SK-N-MC (cell line): Measurements from ENCODE around the gene C22orf31.

Source experiments
- DNase-seq: peaks from one replicate; pipeline ENCODE4 v3.0.0-alpha.2; 2011; ENCODE audit warnings: low read depth, low spot score
- H3K27ac ChIP-seq: fragments of 200-600 bp; sonication (generic); 2 replicates; pipeline ENCODE4 v1.5.1; 2016; ENCODE audit warnings: mixed run types
- H3K36me3 ChIP-seq: fragments of 200-600 bp; sonication (generic); 2 replicates; pipeline ENCODE4 v1.6.1; 2017; ENCODE audit warnings: antibody characterized with exemption, low read length, mixed read lengths; ENCODE audit not compliant: insufficient read depth
- H3K4me3 ChIP-seq: fragments of 200-600 bp; sonication (generic); 2 replicates; pipeline ENCODE4 v1.5.1; 2016
- H3K9ac ChIP-seq: fragments of 200-600 bp; sonication (generic); 2 replicates; pipeline ENCODE4 v1.8.0; 2017; ENCODE audit warnings: mixed run types, mixed read lengths; ENCODE audit not compliant: insufficient read length
- H3K9me3 ChIP-seq: fragments of 200-600 bp; sonication (generic); 2 replicates; pipeline ENCODE4 v1.6.1; 2017; ENCODE audit warnings: low read depth, mild to moderate bottlenecking, antibody characterized with exemption, low read length, moderate library complexity, mixed read lengths
- EZH2 ChIP-seq: fragments of 200-600 bp; sonication (generic); IDR thresholded peaks from one replicate; pipeline ENCODE4 v1.6.1; 2017; ENCODE audit warnings: antibody characterized with exemption
- FOXP2 ChIP-seq: optimal IDR thresholded peaks from 2 replicates; pipeline ENCODE3; 2011; ENCODE audit warnings: mild to moderate bottlenecking, moderate library complexity; ENCODE audit not compliant: insufficient read depth; ENCODE audit errors: extremely low read length, control extremely low read depth
- POLR2AphosphoS5 ChIP-seq: IDR thresholded peaks from 2 replicates; pipeline ENCODE4 v1.6.1; 2012; ENCODE audit warnings: mild to moderate bottlenecking, low read depth, low read length, borderline replicate concordance

C22orf31 gene

DNA sequence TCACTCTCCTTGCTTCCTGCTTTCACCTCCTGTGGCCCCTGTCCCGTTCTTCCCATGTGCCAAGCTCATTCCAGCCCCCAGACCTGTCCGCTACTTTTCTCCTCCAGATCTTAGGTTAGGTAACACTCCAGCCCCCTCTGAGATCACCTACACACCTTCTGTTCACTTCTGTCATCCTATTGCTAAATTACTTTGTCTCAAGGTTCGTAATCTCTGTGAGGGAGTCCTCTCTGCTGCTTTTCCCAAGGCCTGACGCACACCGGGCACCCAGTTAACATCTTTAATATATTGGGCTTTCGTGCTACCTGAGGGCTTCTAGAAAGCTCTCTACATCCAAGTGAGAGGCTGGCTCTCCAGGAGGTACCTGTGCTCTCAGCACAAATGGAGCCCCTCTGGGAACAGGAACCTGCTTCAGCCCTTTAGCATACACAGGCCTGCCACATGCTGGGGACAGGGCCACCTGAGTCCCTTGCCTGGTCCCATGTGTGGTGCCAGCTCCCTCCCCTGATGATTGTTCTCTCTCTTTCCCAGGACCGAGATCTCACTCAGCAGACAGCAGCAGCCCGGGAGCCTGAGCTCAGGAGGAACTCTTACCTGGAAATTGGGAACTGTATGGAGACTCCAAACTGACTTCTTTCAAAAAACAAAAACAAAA, 8.5 kb downstream of the C22orf31 start:
- Histone ChIP-seq H3K27ac (no peak overlapping the region), H3K4me3 (no peak overlapping the region), H3K36me3 (peaks cover 10% of the 10 kb centered on the region; the same call in 1 of the 2 replicates), H3K9ac (no peak overlapping the region), H3K9me3 (no peaks in the 10 kb centered on the region)
- DNase-seq: no peak
- TF ChIP-seq POLR2AphosphoS5 (no peak), FOXP2 (no peak), EZH2 (no peak)

DNA sequence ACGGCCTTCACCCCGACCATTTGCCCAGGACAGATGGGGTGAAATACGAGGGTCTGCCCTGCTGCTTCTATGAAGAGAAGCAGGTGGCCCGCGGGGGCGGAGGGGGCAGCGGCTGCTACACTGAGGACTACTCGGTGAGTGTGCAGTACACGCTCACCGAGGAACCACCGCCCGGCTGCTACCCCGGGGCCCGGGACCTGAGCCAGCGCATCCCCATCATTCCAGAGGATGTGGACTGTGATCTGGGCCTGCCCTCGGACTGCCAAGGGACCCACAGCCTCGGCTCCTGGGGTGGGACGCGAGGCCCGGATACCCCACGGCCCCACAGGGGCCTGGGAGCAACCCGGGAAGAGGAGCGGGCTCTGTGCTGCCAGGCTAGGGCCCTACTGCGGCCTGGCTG, 11.2 kb downstream of the C22orf31 start:
- H3K36me3 ChIP-seq: peaks cover 13% of the 10 kb centered on the region; the same call in 1 of the 2 replicates
- H3K27ac ChIP-seq: no peak overlapping the region
- no peak for DNase-seq
- TF ChIP-seq FOXP2 (no peak), EZH2 (no peak), POLR2AphosphoS5 (no peak)
- H3K9ac ChIP-seq: no peak overlapping the region
- H3K4me3 ChIP-seq: no peak overlapping the region
- no peaks in the 10 kb centered on the region for H3K9me3 ChIP-seq

DNA sequence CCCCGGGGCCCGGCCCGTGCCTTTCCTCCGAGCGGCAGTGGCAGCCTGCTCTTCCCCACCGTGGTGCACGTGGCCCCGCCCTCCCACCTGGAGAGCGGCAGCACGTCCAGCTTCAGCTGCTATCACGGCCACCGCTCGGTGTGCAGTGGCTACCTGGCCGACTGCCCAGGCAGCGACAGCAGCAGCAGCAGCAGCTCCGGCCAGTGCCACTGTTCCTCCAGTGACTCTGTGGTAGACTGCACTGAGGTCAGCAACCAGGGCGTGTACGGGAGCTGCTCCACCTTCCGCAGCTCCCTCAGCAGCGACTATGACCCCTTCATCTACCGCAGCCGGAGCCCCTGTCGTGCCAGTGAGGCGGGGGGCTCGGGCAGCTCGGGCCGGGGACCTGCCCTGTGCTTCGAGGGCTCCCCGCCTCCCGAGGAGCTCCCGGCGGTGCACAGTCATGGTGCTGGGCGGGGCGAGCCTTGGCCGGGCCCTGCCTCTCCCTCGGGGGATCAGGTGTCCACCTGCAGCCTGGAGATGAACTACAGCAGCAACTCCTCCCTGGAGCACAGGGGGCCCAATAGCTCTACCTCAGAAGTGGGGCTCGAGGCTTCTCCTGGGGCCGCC, 11.9 kb downstream of the C22orf31 start:
- H3K9ac ChIP-seq: no peak overlapping the region
- no peak for DNase-seq
- peaks cover 13% of the 10 kb centered on the region; the same call in 1 of the 2 replicates for H3K36me3 ChIP-seq
- no peaks in the 10 kb centered on the region for H3K9me3 ChIP-seq
- H3K27ac ChIP-seq: no peak overlapping the region
- no peak overlapping the region for H3K4me3 ChIP-seq
- TF ChIP-seq FOXP2 (no peak), POLR2AphosphoS5 (no peak), EZH2 (no peak)

DNA sequence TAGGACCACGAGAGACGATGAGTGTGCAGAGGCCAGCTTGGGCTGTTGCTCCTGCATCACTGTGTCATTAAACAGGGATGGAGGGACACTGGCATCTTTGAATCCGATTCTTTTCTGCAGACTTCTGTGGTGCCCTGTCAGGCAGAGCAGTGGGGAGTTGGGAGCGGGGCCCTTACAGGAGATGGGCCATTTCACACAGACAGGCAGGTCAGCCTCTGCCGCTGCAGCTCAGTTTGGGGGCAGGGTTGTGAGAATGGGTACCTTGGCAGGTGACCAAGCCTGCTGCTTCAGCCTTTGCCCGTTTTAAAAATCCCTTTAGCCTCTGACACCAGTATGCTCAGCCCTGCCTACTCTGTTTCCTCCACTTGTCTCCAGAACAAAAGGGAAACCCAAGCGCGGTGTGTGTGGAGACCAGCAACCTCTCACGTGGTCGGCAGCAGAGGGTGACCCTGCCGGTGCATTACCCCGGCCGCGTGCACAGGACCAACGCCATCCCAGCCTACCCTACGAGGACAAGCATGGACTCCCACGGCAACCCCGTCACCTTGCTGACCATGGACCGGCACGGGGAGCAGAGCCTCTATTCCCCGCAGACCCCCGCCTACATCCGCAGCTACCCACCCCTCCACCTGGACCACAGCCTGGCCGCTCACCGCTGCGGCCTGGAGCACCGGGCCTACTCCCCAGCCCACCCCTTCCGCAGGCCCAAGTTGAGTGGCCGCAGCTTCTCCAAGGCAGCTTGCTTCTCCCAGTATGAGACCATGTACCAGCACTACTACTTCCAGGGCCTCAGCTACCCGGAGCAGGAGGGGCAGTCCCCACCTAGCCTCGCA, 12.6 kb downstream of the C22orf31 start:
- TF ChIP-seq EZH2 (no peak), POLR2AphosphoS5 (no peak), FOXP2 (no peak)
- H3K27ac ChIP-seq: no peak overlapping the region
- peaks cover 13% of the 10 kb centered on the region; the same call in 1 of the 2 replicates for H3K36me3 ChIP-seq
- no peak overlapping the region for H3K9ac ChIP-seq
- DNase-seq: no peak
- no peaks in the 10 kb centered on the region for H3K9me3 ChIP-seq
- no peak overlapping the region for H3K4me3 ChIP-seq

DNA sequence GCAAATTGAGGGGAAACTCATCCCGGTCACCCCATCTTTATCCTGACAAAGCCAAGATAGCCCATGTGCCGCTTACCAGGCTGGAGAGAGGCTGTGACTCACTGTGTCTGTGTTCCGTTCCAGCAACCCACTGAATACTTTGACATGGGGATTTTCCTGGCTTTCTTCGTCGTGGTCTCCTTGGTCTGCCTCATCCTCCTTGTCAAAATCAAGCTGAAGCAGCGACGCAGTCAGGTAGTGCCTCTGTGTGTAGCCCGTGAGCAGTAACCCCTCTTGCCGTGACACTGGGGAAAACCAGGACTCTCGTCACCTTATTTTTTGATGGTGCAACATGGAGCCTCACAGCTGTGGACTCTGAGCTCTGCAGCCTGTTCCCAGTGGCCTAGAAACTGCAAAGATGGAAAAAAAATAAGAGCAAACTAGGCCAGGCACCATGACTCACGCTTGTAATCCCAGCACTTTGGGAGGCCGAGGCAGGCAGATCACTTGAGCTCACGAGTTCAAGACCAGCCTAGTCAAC, 16.9 kb downstream of the C22orf31 start:
- Histone ChIP-seq H3K4me3 (no peak overlapping the region), H3K36me3 (peaks cover 13% of the 10 kb centered on the region; the same call in 1 of the 2 replicates), H3K9me3 (no peaks in the 10 kb centered on the region), H3K27ac (no peak overlapping the region), H3K9ac (no peak overlapping the region)
- no peak for DNase-seq
- TF ChIP-seq FOXP2: no peak
- no peak for TF ChIP-seq EZH2
- TF ChIP-seq POLR2AphosphoS5: no peak

DNA sequence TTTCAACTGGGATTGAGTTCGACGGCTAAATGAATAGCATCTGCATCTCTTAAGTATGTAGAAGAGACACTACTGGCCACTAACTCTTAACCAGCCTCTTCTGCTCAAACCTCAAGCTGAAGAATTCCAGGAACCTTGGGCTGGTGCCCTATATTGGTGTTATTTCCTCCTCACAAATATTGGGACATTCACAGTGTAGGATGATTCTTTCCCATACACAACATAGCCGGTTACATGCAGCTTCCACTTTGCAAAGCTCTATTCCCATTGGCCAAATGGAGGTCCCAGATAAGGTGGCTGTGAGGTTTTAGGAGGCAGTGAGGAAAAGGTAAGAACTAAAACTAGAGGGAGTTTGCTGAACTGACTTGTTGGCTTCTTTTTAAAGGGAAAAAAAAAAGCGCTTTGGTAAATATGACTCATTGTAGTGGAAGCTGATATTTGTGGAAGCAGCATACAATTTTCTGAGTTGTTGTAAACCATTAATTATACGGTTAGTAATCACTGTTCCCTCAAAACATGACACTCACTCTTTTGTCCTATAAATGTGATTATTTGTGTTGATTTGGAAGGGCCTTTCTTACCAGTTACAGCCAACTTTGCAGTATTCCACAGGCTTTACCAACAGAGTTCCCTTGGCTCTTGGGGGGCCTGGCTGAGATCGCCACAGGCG, 17.6 kb downstream of the C22orf31 start:
- H3K27ac ChIP-seq: no peak overlapping the region
- H3K36me3 ChIP-seq: peaks cover 10% of the 10 kb centered on the region; the same call in 1 of the 2 replicates
- no peaks in the 10 kb centered on the region for H3K9me3 ChIP-seq

DNA sequence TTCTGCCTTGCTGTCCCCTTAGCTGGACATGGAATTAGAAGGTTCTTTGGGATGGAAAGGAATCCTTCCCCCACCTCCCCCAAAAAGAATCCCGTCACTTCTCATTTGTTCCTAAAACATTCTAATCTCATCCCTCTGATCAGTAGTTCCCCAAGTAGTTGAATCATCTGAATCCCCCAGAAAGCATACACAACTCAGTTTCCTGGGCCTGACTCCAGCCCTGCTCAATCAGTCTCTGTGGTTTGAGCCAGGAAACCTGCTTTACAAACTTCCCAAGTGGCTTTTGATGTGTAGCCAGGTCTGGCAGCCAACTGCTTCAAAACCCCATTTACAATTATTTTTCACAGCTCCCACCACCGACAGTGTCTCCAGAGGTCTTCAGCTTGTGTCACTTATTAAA, 20.2 kb downstream of the C22orf31 start:
- TF ChIP-seq FOXP2: no peak
- no peak for TF ChIP-seq EZH2
- no peak for TF ChIP-seq POLR2AphosphoS5
- no peak for DNase-seq
- Histone ChIP-seq H3K27ac (no peak overlapping the region), H3K9me3 (no peaks in the 10 kb centered on the region), H3K4me3 (no peak overlapping the region), H3K9ac (no peak overlapping the region), H3K36me3 (peaks cover 5% of the 10 kb centered on the region; the same call in 1 of the 2 replicates)

More for the DNA sequence above, 17.6 kb downstream of the C22orf31 start:
- Histone ChIP-seq H3K4me3 (no peak overlapping the region), H3K9ac (no peak overlapping the region)
- DNase-seq: no peak
- no peak for TF ChIP-seq FOXP2
- no peak for TF ChIP-seq POLR2AphosphoS5
